ENCODE data around the gene UBE2N. TPM values are rescaled to one million over a fixed set of nuclear protein-coding genes. Genes with fewer than 3 reads are reported as not detected.
A peak's percentile ranks its signal among the peaks of the same experiment; 100 is the strongest.

The UBE2N gene, protein sequence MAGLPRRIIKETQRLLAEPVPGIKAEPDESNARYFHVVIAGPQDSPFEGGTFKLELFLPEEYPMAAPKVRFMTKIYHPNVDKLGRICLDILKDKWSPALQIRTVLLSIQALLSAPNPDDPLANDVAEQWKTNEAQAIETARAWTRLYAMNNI
- 91.4 TPM for polyA plus RNA-seq (ENCODE audit: insufficient read length)

DNA sequence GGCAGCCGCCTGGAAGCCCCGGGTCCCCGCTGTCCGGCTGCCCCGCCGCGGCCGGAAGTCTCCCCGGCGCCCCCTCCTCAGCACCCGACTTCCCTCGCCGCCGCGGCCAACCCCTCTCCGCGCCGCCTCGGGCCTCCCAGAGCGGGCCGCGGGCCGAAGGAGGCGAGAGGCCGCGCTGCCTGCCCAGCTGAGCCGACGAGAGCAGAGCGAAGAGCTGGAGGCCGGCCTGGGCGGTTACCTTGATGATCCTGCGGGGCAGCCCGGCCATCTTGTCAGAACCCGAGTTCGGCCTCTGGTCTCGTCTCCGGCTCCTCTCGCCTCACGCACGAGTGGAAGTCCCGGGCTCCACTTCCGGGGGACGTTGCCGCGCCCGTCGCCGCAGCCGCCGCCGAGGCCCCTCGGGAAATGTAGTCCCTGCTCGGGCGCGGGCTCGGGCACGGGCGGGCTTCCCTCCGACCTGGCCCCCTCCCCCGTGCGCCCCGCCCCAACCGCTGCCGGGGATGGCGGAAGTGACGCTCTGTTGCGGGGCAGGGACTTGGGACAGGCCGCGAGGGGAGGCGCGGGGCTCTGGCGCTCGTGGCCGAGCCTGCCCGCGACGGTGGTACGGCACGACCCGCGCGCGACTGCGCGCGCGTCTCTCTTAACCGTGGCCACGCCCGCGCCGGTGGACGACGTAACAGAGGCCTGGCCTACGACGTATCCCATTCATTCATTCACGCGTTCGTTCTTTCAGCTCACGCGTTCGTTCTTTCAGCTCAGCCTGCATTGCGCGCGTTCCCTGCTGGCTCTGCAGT lies at the start of gene UBE2N:
Gene UBE2N, minus strand, starts transcription at position 331 of the 794 bp plus-strand sequence. Its CDS starts 63 bp downstream, at position 268.
- DNase-seq: peak; percentile 94

DNA sequence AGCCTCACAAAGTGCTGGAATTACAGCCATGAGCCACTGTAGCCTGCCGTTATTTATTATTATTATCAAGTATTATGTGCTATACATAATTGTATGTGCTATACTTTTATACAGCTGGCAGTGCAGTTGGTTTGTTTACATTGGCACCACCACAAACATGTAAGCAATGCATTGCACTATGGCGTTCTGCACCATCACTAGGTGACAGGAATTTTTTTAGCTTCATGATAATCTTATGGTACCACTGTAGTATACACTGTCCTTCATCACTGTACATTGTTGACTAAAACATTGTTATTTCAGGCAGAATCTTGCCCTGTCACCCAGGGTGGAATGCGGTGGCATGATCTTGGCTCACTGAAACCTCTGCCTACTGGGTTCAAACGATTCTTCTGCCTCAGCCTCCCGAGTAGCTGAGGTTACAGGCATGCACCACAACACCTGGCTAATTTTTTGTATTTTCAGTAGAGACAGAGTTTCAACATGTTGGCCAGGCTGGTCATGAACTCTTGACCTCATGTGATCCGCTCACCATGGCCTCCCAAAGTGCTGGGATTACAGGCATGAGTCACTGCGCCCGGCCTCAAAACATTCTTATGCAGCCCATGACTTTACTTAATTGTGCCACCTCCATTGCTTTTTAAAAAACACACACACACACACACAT lies 42.7 kb upstream of the UBE2N start:
- DNase-seq: no peak

DNA sequence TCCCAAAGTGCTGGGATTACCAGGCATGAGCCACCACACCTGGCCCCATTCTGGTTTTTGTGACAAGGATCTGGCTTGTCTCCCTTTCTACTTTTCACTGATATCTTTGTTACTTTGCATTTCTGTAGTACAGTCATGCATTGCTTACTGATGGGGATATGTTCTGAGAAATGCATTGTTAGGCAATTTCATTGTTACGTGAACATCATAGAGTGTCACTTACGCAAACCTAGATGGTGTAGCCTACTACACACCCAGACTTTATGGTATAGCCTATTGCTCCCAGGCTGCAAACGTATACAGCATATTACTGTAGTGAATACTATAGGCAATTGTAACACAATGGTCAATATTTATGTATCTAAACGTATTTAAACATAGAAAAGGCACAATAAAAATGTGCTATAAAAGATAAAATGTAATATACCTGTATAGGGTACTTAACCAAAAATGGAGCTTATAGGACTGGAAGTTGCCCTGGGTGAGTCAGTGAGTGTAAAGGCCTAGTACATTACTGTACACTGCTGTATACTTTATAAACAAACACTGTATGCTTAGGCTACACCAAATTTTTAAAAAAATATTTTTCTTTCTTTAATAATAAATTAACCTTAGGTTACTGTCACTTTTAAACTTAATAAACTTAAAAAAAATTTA lies 41.5 kb upstream of the UBE2N start:
- no peak for DNase-seq

DNA sequence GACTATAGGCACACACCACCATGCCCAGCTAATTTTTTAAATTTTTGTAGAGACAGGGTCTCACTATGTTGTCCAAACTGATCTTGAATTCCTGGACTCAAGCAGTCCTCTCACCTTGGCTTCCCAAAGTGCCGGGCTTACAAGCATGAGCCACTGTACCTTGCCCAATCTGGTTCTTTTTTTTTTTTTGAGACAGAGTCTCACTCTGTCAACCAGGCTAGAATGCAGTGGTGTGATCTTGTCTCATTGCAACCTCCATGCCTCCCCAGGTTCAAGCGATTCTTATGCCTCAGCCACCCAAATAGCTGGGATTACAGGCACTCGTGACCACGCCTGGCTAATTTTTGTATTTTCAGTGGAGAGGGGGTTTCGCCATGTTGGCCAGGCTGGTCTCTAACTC lies 41.0 kb upstream of the UBE2N start:
- no peak for DNase-seq

DNA sequence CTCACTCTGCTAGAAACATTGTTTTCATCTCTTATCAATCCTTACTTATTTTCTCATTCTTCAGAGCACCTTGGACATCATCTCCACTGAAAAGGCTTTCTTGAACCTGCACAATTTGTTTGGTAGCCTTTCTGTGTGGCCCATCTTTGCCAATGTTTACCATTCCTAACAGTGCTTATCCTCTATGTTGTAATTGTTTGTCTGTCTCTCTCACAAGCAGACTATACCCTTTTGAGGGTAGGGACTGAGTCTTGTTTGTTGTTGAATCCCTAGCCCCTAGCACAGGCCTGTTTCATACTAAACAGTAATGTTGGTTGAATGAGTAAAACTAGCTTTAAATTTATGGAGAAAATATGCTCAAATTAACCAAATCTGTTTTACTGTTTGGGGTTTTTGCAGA lies 34.8 kb upstream of the UBE2N start:
- DNase-seq: no peak

DNA sequence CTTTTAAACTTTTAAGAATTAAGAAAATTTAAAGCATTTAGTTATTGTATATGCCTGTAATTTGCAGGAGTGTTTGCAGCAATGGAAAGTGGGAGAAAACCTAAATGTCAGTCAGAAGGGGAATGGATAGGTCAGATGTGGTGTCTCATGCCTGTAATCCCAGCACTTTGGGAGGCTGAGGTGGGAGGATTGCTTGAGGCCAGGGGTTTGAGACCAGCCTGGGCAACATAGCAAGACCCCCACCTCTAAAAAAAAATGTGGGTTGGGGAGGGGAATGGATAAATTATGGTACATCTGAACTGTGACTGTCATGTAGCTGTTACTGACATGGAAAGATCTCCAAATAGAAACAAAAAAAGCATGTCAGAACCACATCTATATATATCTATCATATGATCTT lies 27.6 kb upstream of the UBE2N start:
- DNase-seq: no peak

DNA sequence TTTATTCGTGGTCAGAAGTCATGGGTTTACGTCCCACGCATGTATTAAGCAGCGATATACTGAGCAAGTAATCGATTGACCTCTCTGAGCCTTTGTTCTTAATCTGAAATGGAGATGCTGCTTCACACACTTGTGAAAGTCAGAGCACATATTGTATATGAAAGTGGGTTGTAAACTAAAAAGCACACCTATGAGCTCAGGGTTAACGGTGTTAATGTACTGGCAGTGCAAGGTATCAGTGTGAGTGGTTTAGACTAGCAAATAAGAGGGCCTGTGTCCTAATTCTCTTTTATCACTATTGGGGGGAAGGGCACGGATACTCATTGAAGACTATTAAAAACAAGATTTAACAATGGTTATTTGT lies 26.2 kb upstream of the UBE2N start:
- DNase-seq: no peak

DNA sequence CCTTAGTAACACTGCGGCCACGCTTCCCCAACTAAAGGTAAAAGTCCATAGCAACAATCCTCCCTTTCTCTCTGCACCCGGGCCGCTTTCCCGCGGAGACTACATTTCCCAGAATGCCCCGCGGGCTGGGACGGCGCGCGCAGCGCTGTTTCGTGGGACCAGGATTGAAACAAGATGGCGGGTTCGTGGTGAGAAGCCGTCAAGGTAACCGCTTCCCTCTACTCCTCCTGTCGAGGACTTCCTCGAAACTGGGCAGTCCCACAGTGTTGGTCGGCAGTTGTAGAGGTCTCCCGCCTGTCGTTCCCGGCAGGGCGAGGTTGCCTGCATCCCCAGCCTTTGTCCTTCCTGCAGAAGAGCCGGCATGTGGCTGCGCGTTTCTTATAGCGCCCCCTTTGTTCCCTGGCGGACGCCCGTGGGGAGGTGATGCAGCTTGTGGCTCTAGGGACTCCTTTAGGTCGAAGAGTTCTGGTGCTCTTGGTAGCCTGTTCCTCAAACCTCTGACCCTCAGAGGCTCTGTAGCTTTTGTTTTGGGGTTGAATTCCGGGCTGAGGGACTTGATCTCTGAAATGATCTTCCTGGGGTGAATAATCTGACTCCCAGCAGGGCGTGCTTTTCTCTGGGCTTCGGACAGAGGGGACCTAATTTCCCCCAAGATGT lies 25.7 kb upstream of the UBE2N start, which contains the start of gene MRPL42:
Gene MRPL42, plus strand, starts transcription at position 164 of the 657 bp plus-strand sequence. CDS start 1,772 bp downstream, outside the sequence.
- DNase-seq: peak; percentile 94

DNA sequence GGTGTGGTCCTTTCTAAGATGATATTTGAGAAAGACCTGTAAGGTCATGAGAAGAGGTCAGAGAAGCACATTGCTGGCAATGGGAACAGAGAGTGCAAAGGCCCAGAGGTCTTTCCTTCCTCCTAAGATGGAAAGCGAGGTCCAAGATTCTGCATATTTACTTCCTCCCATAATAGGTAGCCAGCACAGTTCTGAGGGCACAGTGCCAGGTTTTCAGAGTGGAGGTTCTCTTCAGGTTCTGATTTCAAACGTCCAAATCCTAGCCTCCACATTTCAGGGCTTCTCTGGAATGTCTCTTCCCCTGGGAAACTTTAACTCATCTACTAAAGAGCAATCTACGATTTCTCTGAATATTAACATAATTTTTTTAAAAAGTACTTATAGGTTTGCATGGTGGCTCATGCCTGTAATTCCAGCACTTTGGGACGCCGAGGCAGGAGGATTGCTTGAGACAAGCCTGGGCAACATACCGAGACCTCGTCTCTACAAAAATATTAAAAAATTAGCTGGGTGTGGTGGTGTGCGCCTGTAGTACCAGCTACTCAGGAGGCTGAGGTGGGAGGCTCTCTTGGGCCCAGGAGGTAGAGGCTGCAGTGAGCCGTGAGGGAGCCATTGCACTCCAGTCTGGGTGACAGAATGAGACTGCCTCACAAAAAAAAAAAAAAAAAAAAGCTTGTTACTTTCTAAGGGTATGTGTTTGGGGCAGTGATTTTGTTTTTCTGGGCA lies 25.0 kb upstream of the UBE2N start:
- no peak for DNase-seq

DNA sequence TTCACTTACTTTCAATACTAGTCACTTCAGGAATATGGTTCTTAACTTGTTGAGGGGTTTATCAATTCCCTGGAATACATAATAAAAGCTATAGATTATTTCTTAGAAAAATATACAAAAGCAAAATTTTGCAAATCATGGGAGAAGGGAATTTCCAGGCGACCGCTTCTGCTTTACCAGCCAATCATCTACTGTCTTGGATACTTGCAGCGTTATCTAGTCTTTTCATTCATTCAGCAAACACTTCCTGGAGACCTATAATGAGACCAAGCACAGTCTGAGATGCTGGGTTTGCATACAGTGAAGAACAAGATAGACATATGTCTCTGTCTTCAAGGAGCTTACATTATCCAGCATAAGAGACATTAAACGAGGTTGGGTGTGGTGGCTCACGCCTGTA lies 24.1 kb upstream of the UBE2N start:
- no peak for DNase-seq

DNA sequence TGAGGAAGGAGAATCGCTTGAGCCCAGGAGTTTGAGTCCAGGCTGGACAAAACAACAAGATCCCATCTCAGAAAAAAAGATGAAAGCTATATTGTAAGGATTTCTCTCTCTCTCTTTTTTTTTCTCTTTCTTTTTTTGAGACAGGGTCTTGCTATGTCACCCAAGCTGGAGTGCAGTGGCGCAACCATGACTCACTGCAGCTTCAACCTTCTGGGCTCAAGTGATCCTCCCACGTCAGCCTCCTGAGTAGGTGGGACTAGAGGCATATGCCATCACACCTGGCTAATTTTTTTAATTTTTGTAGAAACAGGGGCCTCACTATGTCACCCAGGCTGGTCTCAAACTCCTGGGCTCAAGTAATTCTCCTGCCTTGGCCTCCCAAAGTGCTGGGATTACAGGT lies 19.8 kb upstream of the UBE2N start:
- DNase-seq: no peak

DNA sequence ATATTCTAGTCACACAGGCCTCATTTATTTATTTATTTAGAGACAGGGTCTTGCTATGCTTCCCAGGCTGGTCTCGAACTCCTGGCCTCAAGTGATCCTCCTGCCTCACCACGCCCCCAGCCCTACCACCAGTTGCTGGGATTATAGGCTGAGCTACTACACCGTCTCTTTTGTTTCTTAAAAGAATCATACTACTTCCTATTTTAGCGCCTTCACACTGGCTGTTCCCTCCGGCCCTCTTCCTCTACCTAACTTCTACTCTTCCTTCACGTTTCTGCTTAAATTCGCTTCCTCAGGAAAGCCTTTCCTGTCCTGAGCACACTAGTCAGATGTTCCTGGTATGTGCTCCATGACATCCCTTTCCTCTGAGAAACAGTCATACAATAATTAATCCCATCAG lies 19.2 kb upstream of the UBE2N start:
- no peak for DNase-seq

DNA sequence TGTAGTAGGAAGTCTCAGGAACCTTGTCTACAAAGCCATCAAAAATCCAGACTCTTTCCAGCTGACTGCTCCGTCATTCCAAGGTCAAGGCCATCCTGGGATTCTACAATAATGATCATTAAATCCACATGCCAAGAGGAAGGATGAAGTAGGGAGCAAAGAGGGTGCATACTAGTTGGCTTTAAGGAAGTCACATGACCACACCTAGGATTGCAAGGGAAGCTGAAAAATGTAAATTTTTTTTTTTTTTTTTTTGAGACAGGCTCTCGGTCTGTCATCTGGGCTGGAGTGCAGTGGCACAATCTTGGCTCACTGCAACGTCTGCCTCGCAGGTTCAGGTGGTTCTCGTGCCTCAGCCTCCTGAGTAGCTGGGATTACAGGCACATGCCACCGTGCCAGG lies 18.3 kb upstream of the UBE2N start:
- DNase-seq: no peak

DNA sequence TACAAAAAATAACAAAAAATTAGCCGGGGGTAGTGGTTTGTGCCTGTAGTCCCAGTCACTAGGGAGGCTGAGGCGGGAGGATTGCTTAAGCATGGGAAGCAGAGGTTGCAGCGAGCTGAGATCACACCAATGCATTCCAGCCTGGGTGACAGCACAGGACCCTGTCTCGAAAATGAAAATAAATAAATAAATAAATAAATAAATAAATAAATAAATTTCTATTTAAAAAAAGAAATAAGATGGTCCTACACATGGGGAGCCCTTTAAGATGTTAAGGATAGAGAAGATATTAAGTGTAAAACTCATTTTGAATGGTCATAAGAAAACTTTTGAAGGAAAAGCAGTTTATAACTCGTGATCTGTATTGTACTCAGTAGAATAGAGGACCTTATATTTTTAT lies 17.4 kb upstream of the UBE2N start:
- DNase-seq: no peak

DNA sequence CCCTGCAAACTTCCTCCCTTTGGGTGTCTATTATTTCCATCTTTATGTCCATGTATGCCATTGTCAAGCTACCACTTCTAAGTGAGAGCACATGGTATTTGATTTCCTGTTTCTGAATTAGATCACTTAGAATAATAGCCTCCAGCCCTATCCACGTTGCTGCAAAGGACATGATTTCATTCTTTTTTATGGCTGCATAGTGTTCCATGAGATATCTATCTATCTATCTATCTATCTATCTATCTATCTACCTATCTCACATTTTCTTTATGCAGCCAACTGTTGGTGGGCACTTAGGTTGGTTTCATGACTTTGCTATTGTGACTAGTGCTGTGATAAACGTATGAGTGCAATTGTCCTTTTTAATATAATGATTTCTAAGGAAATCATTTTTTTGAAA lies 14.3 kb upstream of the UBE2N start:
- no peak for DNase-seq

DNA sequence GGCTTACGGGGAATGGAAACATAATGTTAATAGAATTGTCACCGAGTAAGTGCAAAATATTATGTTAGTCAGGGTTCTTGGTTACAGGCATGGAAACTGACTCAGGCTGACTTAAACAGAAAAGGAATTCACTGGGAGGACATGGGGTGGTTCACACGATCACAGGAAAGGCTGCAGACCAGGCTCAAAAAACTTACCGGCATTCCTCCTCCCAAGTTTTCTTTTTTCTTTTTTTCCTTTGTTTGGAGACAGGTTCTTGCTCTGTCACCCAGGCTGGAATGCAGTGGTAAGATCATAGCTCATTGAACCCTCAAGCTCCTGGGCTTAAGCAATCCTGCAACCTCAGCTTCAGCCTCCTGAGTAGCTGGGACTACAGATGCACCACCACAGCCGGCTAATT lies 11.9 kb upstream of the UBE2N start:
- DNase-seq: no peak

DNA sequence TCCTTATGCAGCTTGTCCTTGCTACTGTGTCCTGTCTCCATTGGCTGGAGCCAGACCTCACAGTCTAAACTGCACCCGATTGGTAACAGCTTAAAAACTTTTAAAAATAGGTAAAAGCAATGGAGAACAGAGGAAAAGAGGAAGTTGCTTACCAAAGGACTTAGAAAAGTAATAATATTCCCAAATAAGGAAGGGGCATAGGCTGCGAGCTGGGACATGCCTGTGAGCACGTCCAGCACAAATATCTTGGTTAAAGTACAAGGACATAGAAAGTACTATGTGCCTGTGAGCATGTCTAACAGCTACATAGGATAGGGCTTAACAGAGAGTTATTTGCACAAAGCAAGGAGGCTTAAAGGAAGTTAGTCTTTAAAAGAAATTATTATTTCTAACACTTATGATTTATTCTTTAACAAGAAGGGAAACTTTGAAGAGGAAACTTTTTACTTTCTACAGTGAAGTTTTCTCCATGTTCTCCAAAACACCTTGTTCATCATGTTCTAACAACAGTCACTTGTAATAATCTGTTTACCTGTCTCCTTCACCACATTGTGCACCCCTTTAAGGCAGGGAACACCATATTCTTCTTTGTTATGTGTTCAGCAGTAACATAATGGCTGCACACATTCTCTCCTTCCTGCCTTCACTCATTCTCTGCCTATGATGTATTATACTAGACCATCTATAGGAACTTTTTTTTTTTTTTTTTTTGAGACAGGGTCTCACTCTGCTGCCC lies 9.8 kb upstream of the UBE2N start:
- DNase-seq: no peak

DNA sequence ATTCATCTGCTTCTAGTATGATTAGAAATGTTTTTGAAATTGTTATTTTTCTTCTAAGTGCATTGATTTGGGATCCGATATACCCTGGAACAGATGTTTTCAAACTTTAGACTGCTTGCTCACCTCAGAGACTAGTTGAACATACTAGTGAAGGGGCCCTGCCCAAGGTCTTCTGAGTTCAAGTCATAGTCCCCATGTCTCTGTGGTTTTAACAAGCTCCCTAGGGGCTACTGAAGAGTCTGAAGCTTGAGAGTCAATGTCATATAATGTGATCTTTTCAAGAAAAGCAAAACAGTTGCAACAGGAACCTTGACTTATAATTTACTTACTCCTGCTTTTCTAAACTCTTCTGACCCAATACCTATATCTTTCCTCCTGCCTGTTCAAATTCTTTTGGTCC lies 7.5 kb upstream of the UBE2N start:
- no peak for DNase-seq

DNA sequence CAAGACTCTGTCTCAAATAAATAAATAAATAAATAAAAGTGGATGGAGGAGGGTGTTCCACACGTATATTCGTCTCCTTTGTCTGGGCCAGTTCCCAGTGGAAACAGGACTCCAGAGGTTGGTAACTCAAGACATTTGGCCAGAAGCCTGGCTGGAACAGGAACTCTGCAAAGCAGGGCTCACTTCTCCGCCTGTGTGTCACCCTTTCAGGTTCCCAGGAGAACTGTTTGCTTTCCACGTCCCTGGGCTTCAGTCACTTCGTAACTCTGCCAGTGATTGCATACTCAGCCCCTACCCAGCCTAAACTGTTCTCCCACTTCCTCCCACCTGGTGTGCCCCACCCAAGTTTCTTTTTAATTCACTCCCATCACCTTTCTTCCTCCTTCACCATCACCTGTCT lies 7.0 kb upstream of the UBE2N start:
- no peak for DNase-seq

DNA sequence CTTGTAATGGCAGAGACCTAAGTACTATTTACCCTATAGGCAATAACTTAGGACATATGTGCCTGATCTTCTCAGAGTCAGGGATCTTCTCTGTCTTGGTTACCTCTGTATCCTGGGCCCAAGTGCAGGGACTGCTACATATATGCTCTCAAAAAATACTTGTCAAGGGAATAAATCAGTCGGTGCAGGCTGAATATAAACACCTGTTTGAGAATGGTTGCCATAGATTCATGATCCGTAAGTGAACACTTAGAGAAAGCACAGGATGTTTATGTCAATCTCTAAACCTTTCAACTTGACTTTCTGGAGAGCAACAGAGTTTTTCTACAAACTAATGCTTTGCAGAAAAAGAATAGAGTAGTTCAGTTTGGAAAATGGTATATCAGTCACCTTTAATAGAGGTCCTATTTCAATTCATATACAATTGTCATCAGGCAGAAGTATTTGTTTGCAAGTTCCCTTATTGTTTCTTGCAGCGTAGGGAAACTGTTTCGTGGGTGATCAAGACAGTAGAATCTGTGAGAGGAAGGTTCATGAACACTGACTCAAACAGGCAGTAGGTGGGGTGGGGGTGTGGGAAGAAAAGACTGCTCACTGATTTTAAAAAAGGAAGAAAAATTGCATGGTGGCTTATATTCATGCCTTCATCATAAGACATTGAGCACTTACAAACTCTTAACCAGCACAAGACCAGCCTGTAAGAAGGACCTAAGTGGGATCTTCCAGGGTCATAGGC lies 6.0 kb upstream of the UBE2N start:
- no peak for DNase-seq

DNA sequence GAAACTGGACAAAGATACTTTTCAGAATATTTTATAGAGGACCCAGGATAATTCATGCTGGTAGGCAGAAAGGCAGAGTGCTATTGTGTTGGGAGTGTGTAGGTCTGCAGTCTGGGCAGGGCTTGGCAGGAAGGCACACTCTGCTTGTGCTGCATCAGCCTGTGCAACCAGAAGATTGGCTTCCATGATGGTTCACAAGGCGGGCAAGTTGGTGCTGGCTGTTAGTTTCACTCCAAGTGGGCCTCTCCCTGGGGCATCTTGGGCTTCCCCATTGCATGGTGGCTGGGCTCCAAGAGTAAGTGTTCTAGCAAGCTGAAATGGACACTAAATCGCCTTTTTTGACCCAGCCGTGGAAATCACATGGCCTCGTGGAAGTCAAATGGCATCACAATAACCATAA lies 1.8 kb upstream of the UBE2N start:
- no peak for DNase-seq

Data from hindlimb muscle (tissue), 1 donor.